ENCODE data around the gene EDIL3. TPM values are rescaled to one million over a fixed set of nuclear protein-coding genes. Genes with fewer than 3 reads are reported as not detected.

The EDIL3 gene
- total RNA-seq, 4 donors from 2014 or later, result 5.6 to 38.9 (median 25.6) TPM

- Histone ChIP-seq H3K27me3 (peaks cover 11% of the 10 kb centered on the region), H3K9me3 (no peaks in the 10 kb centered on the region), H3K4me3 (no peak overlapping the region), H3K36me3 (no peaks in the 10 kb centered on the region), H3K4me1 (peaks cover 3 to 30% (median 19%) of the 10 kb centered on the region in 4 donors), H3K27ac (peak overlapping the region in 3 of 4 donors; percentile 39 to 90 (median 45))
- in situ Hi-C loops (cut with MboI; ENCODE audit: low pct_ligation_motif_present in 1 of 4, low pct_unique_long_range_greater_than_20kb in 1 of 4, low sequenced_read_pairs in 3 of 4) (no loop called here), intact Hi-C loops (cut with DNase I; ENCODE audit: low total_unique reads) (no loop called here)
- 27 to 30% methylated on average over 1 of the region's 1 CpG for WGBS, 2 donors (ENCODE audit: low coverage in 1 of 2)
- DNase-seq, result no peak
- no peak for TF ChIP-seq EP300 (IDR thresholded peaks at IDR 0.05; ENCODE audit: low read depth)
- TF ChIP-seq, protein P1, sequence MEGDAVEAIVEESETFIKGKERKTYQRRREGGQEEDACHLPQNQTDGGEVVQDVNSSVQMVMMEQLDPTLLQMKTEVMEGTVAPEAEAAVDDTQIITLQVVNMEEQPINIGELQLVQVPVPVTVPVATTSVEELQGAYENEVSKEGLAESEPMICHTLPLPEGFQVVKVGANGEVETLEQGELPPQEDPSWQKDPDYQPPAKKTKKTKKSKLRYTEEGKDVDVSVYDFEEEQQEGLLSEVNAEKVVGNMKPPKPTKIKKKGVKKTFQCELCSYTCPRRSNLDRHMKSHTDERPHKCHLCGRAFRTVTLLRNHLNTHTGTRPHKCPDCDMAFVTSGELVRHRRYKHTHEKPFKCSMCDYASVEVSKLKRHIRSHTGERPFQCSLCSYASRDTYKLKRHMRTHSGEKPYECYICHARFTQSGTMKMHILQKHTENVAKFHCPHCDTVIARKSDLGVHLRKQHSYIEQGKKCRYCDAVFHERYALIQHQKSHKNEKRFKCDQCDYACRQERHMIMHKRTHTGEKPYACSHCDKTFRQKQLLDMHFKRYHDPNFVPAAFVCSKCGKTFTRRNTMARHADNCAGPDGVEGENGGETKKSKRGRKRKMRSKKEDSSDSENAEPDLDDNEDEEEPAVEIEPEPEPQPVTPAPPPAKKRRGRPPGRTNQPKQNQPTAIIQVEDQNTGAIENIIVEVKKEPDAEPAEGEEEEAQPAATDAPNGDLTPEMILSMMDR (IDR thresholded peaks at IDR 0.05), result no peak
- TF ChIP-seq POLR2A (IDR thresholded peaks at IDR 0.05), result no peak
- TF ChIP-seq POLR2AphosphoS5 (IDR thresholded peaks at IDR 0.05), result no peak
These were observed 6.3 kb downstream of the EDIL3 start for GRCh38 chr5:84378420-84378819.

DNA sequence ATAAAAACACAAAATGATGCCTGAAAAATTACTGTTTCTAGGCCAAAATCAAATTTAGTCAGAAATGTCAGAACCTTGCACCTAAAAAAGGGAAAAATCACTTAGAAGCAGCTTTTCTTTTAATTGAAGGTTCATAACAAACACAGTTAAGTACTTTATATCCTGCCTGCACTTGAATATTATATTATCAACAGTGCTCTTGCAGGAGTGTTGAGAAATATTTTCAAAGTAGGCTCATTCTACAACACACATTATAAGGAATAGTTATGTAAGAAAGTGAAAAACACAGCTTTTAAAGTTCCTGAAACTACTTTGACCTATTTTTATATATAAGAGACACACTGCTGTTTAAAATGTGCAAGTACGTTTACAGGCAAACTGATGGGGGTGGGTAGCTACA, 8.3 kb downstream of the EDIL3 start:
- no peaks in the 10 kb centered on the region for H3K9me3 ChIP-seq
- intact Hi-C loops (cut with DNase I; ENCODE audit: low total_unique reads), result no loop called here
- H3K4me3 ChIP-seq, result no peak overlapping the region
- no peaks in the 10 kb centered on the region for H3K36me3 ChIP-seq
- WGBS, 2 donors (ENCODE audit: low coverage in 1 of 2), result 71 to 85% methylated on average over 1 of the region's 1 CpG
- peaks cover 0 to 28% (median 15%) of the 10 kb centered on the region in 4 donors for H3K4me1 ChIP-seq
- peaks cover 2% of the 10 kb centered on the region for H3K27me3 ChIP-seq
- in situ Hi-C loops (cut with MboI; ENCODE audit: low pct_ligation_motif_present in 1 of 4, low pct_unique_long_range_greater_than_20kb in 1 of 4, low sequenced_read_pairs in 3 of 4), result no loop called here
- TF ChIP-seq EP300 (IDR thresholded peaks at IDR 0.05; ENCODE audit: low read depth) (no peak), POLR2AphosphoS5 (IDR thresholded peaks at IDR 0.05) (no peak), POLR2A (IDR thresholded peaks at IDR 0.05) (no peak)
- TF ChIP-seq, protein P1 (IDR thresholded peaks at IDR 0.05), result no peak
- peak overlapping the region in 1 of 4 donors; percentile 28 for H3K27ac ChIP-seq
- DNase-seq, result no peak

DNA sequence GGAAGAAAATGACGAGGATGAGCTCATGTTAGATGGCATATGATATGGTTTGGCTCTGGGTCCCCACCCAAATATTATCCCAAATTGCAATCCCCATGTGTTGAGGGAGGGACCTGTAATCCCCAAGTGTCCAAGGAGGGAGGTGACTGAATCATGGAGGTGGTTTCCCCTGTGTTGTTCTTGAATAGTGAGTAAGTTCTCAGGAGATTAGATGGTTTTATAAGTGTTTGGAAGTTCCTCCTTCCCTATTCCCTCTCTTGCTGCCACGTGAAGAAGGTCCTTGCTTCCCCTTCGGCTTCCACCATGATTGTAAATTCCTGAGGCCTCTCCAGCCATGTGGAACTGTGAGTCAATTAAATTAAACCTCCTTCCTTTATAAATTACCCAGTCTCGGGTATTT, 10.1 kb downstream of the EDIL3 start:
- Histone ChIP-seq H3K27me3 (no peaks in the 10 kb centered on the region), H3K4me1 (peaks cover 0 to 15% (median 2%) of the 10 kb centered on the region in 4 donors), H3K4me3 (no peak overlapping the region), H3K36me3 (no peaks in the 10 kb centered on the region), H3K27ac (no peak overlapping the region), H3K9me3 (no peaks in the 10 kb centered on the region)
- intact Hi-C loops (cut with DNase I; ENCODE audit: low total_unique reads) (no loop called here), in situ Hi-C loops (cut with MboI; ENCODE audit: low pct_ligation_motif_present in 1 of 4, low pct_unique_long_range_greater_than_20kb in 1 of 4, low sequenced_read_pairs in 3 of 4) (no loop called here)
- DNase-seq, result no peak
- TF ChIP-seq, protein P1 (IDR thresholded peaks at IDR 0.05), result no peak
- TF ChIP-seq POLR2A (IDR thresholded peaks at IDR 0.05), result no peak
- TF ChIP-seq POLR2AphosphoS5 (IDR thresholded peaks at IDR 0.05), result no peak
- no peak for TF ChIP-seq EP300 (IDR thresholded peaks at IDR 0.05; ENCODE audit: low read depth)
- 79 to 80% methylated on average over 4 of the region's 4 CpGs for WGBS, 2 donors (ENCODE audit: low coverage in 1 of 2)

GRCh38 chr5:84373506-84373905, 11.2 kb downstream of the EDIL3 start:
- intact Hi-C loops (cut with DNase I; ENCODE audit: low total_unique reads), result no loop called here
- Histone ChIP-seq H3K36me3 (no peaks in the 10 kb centered on the region), H3K27me3 (no peaks in the 10 kb centered on the region), H3K9me3 (no peaks in the 10 kb centered on the region), H3K4me1 (peaks cover 0 to 4% (median 0%) of the 10 kb centered on the region in 4 donors), H3K4me3 (no peak overlapping the region), H3K27ac (no peak overlapping the region)
- DNase-seq, result no peak
- 66 to 86% methylated on average over 2 of the region's 2 CpGs for WGBS, 2 donors (ENCODE audit: low coverage in 1 of 2)
- TF ChIP-seq EP300 (IDR thresholded peaks at IDR 0.05; ENCODE audit: low read depth), result no peak
- no peak for TF ChIP-seq POLR2A (IDR thresholded peaks at IDR 0.05)
- TF ChIP-seq, protein P1 (IDR thresholded peaks at IDR 0.05), result no peak
- no peak for TF ChIP-seq POLR2AphosphoS5 (IDR thresholded peaks at IDR 0.05)
- in situ Hi-C loops (cut with MboI; ENCODE audit: low pct_ligation_motif_present in 1 of 4, low pct_unique_long_range_greater_than_20kb in 1 of 4, low sequenced_read_pairs in 3 of 4), result no loop called here
